Karpas-422 (cell line): Measurements from ENCODE around the gene PBX1. TPM values are rescaled to one million over a fixed set of nuclear protein-coding genes. Genes with fewer than 3 reads are reported as not detected.

Source experiments
- DNase-seq: peaks from one replicate; pipeline ENCODE4 v3.0.0-alpha.2; 2015
- H2AFZ ChIP-seq: fragments of 200-600 bp; sonication (generic); 2 replicates; pipeline ENCODE4 v1.6.1; 2014; ENCODE audit warnings: antibody characterized with exemption, low read length, mixed read lengths
- H3K27ac ChIP-seq: fragments of 200-600 bp; sonication (generic); 2 replicates; pipeline ENCODE4 v1.5.1; 2014; ENCODE audit warnings: mild to moderate bottlenecking, low read length, moderate library complexity
- H3K27me3 ChIP-seq: fragments of 200-600 bp; sonication (generic); 2 replicates; pipeline ENCODE4 v1.6.1; 2014; ENCODE audit warnings: low read length, mixed read lengths
- H3K36me3 ChIP-seq: fragments of 200-600 bp; sonication (generic); 2 replicates; pipeline ENCODE4 v1.6.1; 2014; ENCODE audit warnings: low read length, mixed read lengths; ENCODE audit not compliant: insufficient read depth
- H3K4me1 ChIP-seq: fragments of 200-600 bp; sonication (generic); 2 replicates; pipeline ENCODE4 v1.6.1; 2014; ENCODE audit warnings: mild to moderate bottlenecking, low read length, mixed read lengths
- H3K4me2 ChIP-seq: fragments of 200-600 bp; sonication (generic); 2 replicates; pipeline ENCODE4 v1.6.1; 2014; ENCODE audit warnings: low read length, low read depth, mild to moderate bottlenecking; ENCODE audit not compliant: poor library complexity, severe bottlenecking
- H3K4me3 ChIP-seq: fragments of 200-600 bp; sonication (generic); 2 replicates; pipeline ENCODE4 v1.5.1; 2014; ENCODE audit warnings: mild to moderate bottlenecking, antibody characterized with exemption, low read length, mixed read lengths
- H3K79me2 ChIP-seq: fragments of 200-600 bp; sonication (generic); 2 replicates; pipeline ENCODE4 v1.6.1; 2014; ENCODE audit warnings: mild to moderate bottlenecking, low read length, mixed read lengths
- H3K9ac ChIP-seq: fragments of 200-600 bp; sonication (generic); 2 replicates; pipeline ENCODE4 v1.6.0; 2014; ENCODE audit warnings: low read length
- H3K9me2 ChIP-seq: fragments of 200-600 bp; sonication (generic), shearing (Covaris generic); replicated peaks from 2 replicates; pipeline ENCODE4 v1.6.0; 2014; ENCODE audit warnings: mild to moderate bottlenecking, low read length, moderate library complexity; ENCODE audit not compliant: insufficient read depth
- H3K9me3 ChIP-seq: fragments of 300-700, 200-600 bp; sonication (generic); 2 replicates; pipeline ENCODE4 v1.6.1; 2014; ENCODE audit warnings: low read length, mixed read lengths
- H4K20me1 ChIP-seq: fragments of 200-600 bp; sonication (generic); 2 replicates; pipeline ENCODE4 v1.6.1; 2014; ENCODE audit warnings: mild to moderate bottlenecking, antibody characterized with exemption, low read length, low read depth; ENCODE audit not compliant: insufficient read depth
- total RNA-seq: library from RNA; depleted of rRNA; stranded (reverse); fragments of >200 nt; shearing (Covaris generic); gene quantifications from 2 replicates; pipeline ENCODE4 v1.2.3, GENCODE V29; 2014; ENCODE audit warnings: low replicate concordance

Gene PBX1
- total RNA-seq, 1 experiment from 2014 or later: 0.41 TPM

DNA sequence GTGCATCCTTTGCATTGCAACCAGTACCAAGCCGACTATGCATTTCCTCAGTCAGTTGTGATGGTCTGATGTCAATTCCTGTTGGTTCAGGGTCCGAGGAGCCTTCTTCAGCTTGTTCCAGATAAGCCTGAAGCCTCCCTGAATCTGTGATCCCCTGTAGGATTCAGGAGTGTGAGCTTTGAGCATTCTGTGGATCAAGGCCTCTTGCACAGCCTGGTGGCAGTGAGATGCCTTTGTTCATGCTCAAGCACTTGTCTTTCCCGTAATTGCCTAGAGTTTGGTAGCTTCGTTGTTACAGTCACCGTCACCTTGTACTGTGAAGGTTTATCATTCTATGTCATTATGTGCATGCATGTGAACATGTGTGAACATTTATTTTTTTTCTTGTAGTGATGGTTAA, 103.5 kb downstream of the PBX1 start:
- no peaks in the 10 kb centered on the region for H3K79me2 ChIP-seq
- H3K9me2 ChIP-seq: no peaks in the 10 kb centered on the region
- H3K4me1 ChIP-seq: no peaks in the 10 kb centered on the region
- H3K36me3 ChIP-seq: no peaks in the 10 kb centered on the region
- no peak overlapping the region for H2AFZ ChIP-seq
- no peaks in the 10 kb centered on the region for H3K27me3 ChIP-seq
- H3K4me3 ChIP-seq: no peak overlapping the region
- H3K4me2 ChIP-seq: no peak overlapping the region
- no peaks in the 10 kb centered on the region for H4K20me1 ChIP-seq
- no peak overlapping the region for H3K9ac ChIP-seq
- H3K27ac ChIP-seq: no peak overlapping the region
- DNase-seq: no peak
- H3K9me3 ChIP-seq: no peaks in the 10 kb centered on the region

GRCh38 chr1:164662955-164663354, 104.0 kb downstream of the PBX1 start:
- H3K36me3 ChIP-seq: no peaks in the 10 kb centered on the region
- no peak for DNase-seq
- H3K4me3 ChIP-seq: no peak overlapping the region
- H3K4me1 ChIP-seq: no peaks in the 10 kb centered on the region
- H3K9ac ChIP-seq: no peak overlapping the region
- no peaks in the 10 kb centered on the region for H3K9me2 ChIP-seq
- H3K79me2 ChIP-seq: no peaks in the 10 kb centered on the region
- no peak overlapping the region for H3K4me2 ChIP-seq
- H3K9me3 ChIP-seq: no peaks in the 10 kb centered on the region
- H4K20me1 ChIP-seq: no peaks in the 10 kb centered on the region
- H3K27me3 ChIP-seq: no peaks in the 10 kb centered on the region
- no peak overlapping the region for H2AFZ ChIP-seq
- H3K27ac ChIP-seq: no peak overlapping the region

- H3K4me3 ChIP-seq: no peak overlapping the region
- no peaks in the 10 kb centered on the region for H3K27me3 ChIP-seq
- DNase-seq: no peak
- H3K4me1 ChIP-seq: no peaks in the 10 kb centered on the region
- no peak overlapping the region for H2AFZ ChIP-seq
- H3K9me2 ChIP-seq: no peaks in the 10 kb centered on the region
- no peaks in the 10 kb centered on the region for H3K36me3 ChIP-seq
- no peak overlapping the region for H3K4me2 ChIP-seq
- no peaks in the 10 kb centered on the region for H3K9me3 ChIP-seq
- no peaks in the 10 kb centered on the region for H3K79me2 ChIP-seq
- H4K20me1 ChIP-seq: no peaks in the 10 kb centered on the region
- no peak overlapping the region for H3K9ac ChIP-seq
- H3K27ac ChIP-seq: no peak overlapping the region
Measured at GRCh38 chr1:164664127-164664526, 105.1 kb downstream of the PBX1 start.

GRCh38 chr1:164667001-164667400, 108.0 kb downstream of the PBX1 start:
- H3K36me3 ChIP-seq: no peaks in the 10 kb centered on the region
- no peak overlapping the region for H2AFZ ChIP-seq
- no peaks in the 10 kb centered on the region for H3K27me3 ChIP-seq
- no peak for DNase-seq
- no peak overlapping the region for H3K4me2 ChIP-seq
- H3K27ac ChIP-seq: no peak overlapping the region
- no peaks in the 10 kb centered on the region for H3K79me2 ChIP-seq
- H3K9me2 ChIP-seq: no peaks in the 10 kb centered on the region
- H4K20me1 ChIP-seq: no peaks in the 10 kb centered on the region
- H3K9me3 ChIP-seq: no peaks in the 10 kb centered on the region
- H3K9ac ChIP-seq: no peak overlapping the region
- no peak overlapping the region for H3K4me3 ChIP-seq
- H3K4me1 ChIP-seq: no peaks in the 10 kb centered on the region

DNA sequence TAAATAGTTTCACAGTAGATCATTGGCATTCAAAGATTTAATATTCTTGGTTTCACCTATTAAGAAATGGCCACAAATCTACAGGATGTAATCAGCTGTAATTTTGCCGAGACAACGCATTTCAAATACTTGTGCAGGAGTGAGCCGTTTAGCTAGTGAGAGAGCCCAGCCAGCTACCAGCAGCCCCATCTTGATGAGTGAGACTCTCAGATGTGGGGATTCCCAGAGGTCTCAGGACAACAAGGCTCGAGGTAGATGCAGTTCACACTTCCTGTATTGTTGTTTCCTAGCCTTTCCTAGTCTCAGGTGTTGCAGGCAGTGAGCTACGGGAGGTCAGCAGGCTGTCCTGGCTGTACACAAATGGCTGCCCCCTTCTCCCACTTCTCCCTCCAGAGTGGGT, 108.6 kb downstream of the PBX1 start:
- Histone ChIP-seq H3K9ac (no peak overlapping the region), H3K9me3 (no peaks in the 10 kb centered on the region), H3K27ac (no peak overlapping the region), H3K4me2 (no peak overlapping the region), H3K36me3 (no peaks in the 10 kb centered on the region), H2AFZ (no peak overlapping the region), H4K20me1 (no peaks in the 10 kb centered on the region), H3K4me1 (no peaks in the 10 kb centered on the region), H3K27me3 (no peaks in the 10 kb centered on the region), H3K4me3 (no peak overlapping the region), H3K9me2 (no peaks in the 10 kb centered on the region), H3K79me2 (no peaks in the 10 kb centered on the region)
- no peak for DNase-seq

GRCh38 chr1:164668491-164669400, 109.8 kb downstream of the PBX1 start:
- Histone ChIP-seq H2AFZ (no peak overlapping the region), H3K27me3 (no peaks in the 10 kb centered on the region), H3K79me2 (no peaks in the 10 kb centered on the region), H3K4me3 (no peak overlapping the region), H4K20me1 (no peaks in the 10 kb centered on the region), H3K9me2 (no peaks in the 10 kb centered on the region), H3K4me1 (no peaks in the 10 kb centered on the region), H3K36me3 (no peaks in the 10 kb centered on the region), H3K9me3 (no peaks in the 10 kb centered on the region), H3K9ac (no peak overlapping the region), H3K4me2 (no peak overlapping the region), H3K27ac (no peak overlapping the region)
- DNase-seq: no peak

- Histone ChIP-seq H3K36me3 (no peaks in the 10 kb centered on the region), H3K9me3 (no peaks in the 10 kb centered on the region), H2AFZ (no peak overlapping the region), H3K27ac (no peak overlapping the region), H3K27me3 (no peaks in the 10 kb centered on the region), H3K9me2 (no peaks in the 10 kb centered on the region), H3K9ac (no peak overlapping the region), H3K4me1 (no peaks in the 10 kb centered on the region), H3K79me2 (no peaks in the 10 kb centered on the region), H4K20me1 (no peaks in the 10 kb centered on the region), H3K4me2 (no peak overlapping the region), H3K4me3 (no peak overlapping the region)
- no peak for DNase-seq
Measured at GRCh38 chr1:164670026-164670425, 111.0 kb downstream of the PBX1 start.

GRCh38 chr1:164670786-164671185, 111.8 kb downstream of the PBX1 start:
- Histone ChIP-seq H3K79me2 (no peaks in the 10 kb centered on the region), H3K36me3 (no peaks in the 10 kb centered on the region), H3K4me1 (no peaks in the 10 kb centered on the region), H3K4me2 (no peak overlapping the region), H3K9me3 (no peaks in the 10 kb centered on the region), H2AFZ (no peak overlapping the region), H3K27me3 (no peaks in the 10 kb centered on the region), H3K9me2 (no peaks in the 10 kb centered on the region), H3K4me3 (no peak overlapping the region), H3K9ac (no peak overlapping the region), H4K20me1 (no peaks in the 10 kb centered on the region), H3K27ac (no peak overlapping the region)
- no peak for DNase-seq
